GM20431 (cell line): ENCODE results near the gene CCDC187.
"Not testable (repeated sequence)": the region's sequence is repeated elsewhere in the genome, so short reads cannot be mapped to it uniquely, and the experiment has no call there.

Experiments used
- in situ Hi-C: fragments of 300-500 bp; cut with MseI, MboI; formaldehyde crosslinking; loops from one replicate; pipeline ENCODE4 v1.15.0; 2020; ENCODE audit warnings: low sequenced_read_pairs; ENCODE audit not compliant: unreplicated experiment

The CCDC187 gene

DNA sequence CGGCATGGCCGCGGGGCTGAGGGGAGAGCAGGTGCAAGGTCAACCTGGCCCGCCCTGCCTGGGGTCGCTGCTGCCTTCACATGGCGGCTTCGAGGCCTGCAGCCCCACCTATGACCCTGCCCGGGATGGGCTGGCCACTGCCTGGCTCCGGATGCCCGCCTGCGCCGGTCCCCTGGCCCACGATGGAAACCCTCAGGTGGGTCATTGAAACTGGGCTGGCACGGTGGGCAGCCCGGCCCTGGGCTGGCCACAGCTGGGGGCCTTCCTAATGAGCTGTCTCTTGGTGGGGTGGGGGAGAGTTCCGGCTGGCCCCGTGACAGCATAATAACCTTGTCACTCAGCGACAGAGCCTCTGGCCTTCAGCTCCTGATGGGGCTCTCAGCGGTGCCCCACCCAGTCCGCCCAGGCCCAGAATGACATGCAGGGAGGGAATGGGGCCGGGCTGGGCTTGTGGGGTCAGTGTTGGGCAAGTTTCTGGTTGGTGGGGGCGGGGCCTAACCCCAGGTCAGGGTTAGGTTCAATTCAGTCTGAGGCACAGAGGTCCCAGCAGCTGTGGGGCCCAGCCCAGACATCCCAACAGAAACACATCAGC lies at the start of gene CCDC187:
Gene CCDC187 (minus strand): TSS at position 270 of the 592 bp plus-strand sequence. CDS start 264 bp downstream, at position 6.
- in situ Hi-C loops: no loop called here

- in situ Hi-C loops: no loop called here
Measured at GRCh38 chr9:136353088-136353487, 49.2 kb upstream of the CCDC187 start.

DNA sequence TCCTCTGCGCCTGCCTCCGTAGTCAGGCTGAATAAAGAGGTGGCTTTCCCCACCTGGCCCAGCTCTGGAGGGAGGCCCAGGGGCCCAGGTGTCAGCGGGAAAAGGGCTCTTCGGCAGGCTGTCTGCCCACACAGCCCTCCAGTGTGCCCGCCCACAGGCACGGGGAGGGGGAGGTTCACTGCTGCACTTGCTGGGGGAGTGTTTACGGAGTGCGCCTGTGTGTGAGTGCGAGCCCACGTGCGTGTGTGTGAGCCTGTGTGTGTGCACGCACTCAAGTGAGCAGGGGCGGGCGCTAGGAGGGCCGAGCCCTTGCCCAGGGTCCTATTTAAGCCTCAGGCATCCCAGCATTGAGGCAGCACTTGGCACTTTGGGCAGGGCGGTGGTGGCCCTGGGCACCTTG lies 48.8 kb upstream of the CCDC187 start:
- in situ Hi-C loops: no loop called here

DNA sequence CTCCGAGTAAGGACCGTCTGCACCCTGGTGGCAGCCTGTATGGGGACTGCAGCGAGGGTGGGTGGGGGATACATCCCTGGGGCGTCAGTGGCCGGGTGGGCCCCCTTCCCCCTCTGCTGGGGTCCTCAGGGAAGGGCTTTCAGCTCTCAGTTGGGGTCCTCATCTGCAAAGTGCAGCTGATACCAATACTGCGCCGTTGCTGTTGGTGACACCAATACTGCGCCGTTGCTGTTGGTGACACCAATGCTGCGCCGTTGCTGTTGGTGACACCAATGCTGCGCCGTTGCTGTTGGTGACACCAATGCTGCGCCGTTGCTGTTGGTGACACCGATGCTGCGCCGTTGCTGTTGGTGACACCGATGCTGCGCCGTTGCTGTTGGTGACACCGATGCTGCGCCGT lies 48.0 kb upstream of the CCDC187 start:
- in situ Hi-C loops: not testable (repeated sequence)

- in situ Hi-C loops: no loop called here
Measured at GRCh38 chr9:136351252-136351800, 47.4 kb upstream of the CCDC187 start.

DNA sequence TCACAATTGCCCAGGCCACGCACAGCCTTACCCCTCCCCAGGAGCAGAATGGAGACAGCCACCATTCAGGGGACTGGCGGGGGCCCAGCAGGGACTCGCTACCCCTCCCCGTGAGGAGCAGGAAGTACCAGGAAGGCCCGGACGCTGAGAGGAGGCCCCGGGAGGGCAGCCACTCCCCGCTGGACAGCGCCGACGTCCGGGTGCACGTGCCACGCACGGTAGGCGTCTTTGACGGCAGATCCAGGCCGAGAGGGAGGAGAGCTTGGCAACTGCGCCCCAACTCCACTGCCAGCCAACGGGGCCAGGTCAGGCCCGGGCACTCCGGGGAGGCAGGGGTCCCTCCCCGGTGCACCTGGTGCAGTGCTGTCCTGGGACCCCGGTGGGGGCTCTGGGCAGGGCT lies 45.7 kb upstream of the CCDC187 start:
- in situ Hi-C loops: no loop called here

DNA sequence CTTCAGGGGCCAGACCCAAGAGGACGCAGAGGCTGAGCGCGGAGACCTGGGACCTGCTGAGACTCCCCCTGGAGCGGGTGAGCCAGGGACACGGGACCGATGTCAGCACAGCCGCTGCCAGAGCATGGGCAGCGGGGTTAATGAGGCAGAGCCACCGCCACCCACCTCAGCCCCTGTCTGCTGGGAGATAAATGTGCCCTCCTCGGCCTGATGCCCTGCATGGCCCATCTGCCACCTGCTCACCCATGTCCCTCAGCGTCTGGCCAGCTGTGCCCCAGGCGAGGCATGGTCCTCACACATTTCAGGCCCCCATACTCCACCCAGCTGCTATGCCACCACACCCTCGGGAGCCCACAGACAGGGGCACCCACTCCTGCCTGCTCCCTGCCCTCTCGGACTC lies 44.8 kb upstream of the CCDC187 start:
- in situ Hi-C loops: no loop called here

DNA sequence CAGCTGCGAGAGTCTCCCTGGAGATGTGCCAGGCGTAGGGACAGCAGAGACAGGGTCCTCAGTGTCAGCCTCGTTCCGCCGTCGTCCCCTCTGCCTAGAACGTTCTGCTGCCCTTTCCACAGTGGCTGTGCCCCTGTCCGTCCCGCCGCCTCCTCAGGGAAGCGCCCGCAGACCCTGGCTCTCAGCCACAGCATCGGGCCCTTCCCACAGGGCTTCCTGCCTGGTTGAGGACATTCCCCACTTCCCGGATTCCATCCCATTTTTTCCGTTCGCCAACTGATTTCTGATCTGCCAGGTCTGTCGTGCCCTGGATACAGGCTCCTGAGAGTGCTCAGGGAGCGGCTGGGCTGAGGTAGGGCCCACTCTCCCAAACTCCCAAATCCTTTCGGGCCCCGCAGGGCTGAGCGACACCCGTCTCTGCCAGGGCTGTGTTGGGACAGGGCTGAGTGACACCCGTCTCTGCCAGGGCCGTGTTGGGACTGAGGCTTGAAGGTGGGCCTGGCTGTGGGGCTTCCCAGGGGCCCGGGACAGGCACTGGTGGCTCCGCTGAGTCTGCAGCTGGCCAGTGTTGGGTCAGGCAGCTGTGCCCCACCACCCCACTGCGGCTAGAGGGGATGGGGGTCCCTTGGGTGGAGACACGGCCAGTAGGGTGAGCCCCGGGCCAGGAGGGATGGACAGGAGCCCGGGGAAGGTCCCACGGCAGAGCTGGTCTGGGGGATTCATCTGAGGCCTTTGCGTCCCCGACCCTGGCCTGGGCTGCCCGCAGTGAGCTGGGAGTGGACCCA lies 43.8 kb upstream of the CCDC187 start:
- in situ Hi-C loops: no loop called here

GRCh38 chr9:136346927-136347465 lies 43.1 kb upstream of the CCDC187 start:
- in situ Hi-C loops: no loop called here

GRCh38 chr9:136346157-136346481 lies 42.2 kb upstream of the CCDC187 start:
- in situ Hi-C loops: no loop called here

- in situ Hi-C loops: no loop called here
Measured at GRCh38 chr9:136345281-136346156, 41.6 kb upstream of the CCDC187 start.

DNA sequence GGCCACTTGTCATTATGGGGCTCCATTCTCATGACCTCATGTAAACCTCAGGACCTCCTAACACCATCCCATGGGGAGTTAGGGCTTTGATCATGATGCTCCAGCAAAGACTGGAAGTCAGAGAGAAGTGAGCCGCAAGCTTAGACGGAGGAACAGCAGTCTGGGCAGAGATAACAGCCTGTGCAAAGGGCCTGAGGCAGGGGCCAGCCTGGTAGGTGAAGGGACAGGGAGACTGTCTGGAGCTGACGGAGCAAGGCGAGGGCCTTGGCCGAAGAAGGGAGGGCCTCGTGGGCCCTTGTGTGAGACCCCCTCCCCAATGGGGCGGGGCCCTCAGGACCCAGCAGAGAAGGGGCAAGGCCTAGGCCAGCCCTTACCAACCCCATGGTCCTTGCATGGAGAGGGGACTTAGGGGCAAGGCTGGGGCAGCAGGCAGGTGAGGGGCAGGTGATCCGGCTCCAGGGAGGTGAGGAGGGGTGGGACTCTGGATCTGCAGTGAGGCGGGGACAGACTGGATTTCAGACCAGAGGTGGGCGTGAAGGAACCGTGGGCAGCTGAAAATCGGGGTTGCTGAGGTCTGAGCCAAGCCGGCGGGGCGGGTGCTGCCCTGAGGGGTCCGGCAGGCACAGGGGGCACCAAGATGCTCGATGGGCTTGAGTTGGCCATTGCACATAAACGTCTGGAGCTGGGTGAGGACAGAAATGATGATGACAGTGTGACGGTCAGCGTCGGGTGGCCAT lies 40.8 kb upstream of the CCDC187 start:
- in situ Hi-C loops: no loop called here

- in situ Hi-C loops: no loop called here
Measured at GRCh38 chr9:136343884-136344269, 40.0 kb upstream of the CCDC187 start.

- in situ Hi-C loops: no loop called here
Measured at GRCh38 chr9:136343121-136343883, 39.4 kb upstream of the CCDC187 start.

- in situ Hi-C loops: no loop called here
Measured at GRCh38 chr9:136342181-136343120, 38.6 kb upstream of the CCDC187 start.

GRCh38 chr9:136341769-136342168 lies 37.9 kb upstream of the CCDC187 start:
- in situ Hi-C loops: no loop called here

DNA sequence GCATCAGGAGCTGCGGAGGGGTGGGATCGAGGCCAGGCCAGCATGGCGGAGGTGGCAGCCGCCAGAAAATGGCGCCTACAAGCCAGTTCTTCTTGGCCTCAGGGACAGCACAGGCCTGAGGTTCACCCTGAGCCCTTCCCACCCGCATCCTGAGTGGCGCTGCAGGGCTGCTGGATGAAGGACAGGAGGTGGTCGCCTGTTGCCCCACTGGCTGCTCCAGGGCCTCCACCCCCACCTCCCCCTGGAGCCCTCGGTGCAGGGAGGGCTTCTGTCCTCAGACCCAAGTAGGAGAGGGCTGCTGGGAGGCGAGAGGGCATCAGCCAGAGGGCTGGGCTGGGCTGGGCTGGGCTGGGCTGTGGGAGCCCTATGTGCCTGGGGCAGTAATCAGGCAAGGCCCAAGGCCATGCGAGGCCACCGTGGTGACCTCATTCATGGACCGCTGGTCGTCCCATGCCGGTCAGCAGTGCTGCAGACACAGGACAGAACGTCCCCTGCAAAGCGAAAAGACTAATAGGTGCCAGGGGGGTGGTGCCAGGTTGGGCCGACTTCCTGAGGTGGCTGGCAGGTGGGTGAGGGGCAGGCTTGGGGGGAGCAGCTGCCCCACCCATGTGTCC lies 37.3 kb upstream of the CCDC187 start:
- in situ Hi-C loops: no loop called here
